GM12878 (cell line): ENCODE results near the gene FXYD4. TPM values are rescaled to one million over a fixed set of nuclear protein-coding genes. Genes with fewer than 3 reads are reported as not detected.

ENCODE experiments used
- ATAC-seq: fragments of 200-7000 bp; cut with Tn5 transposase; 3 replicates; pipeline ENCODE4 v1.9.1; 2020; ENCODE audit warnings: mild to moderate bottlenecking, moderate library complexity
- BruUV-seq: library from RNA; stranded (reverse); fragments of 400-500 nt; replicated peaks from 2 replicates; lab custom pipeline; 2021; lab: Mats Ljungman, UMichigan
- CTCF ChIA-PET: fragments of 300-600 bp; sonication (Branson Sonifier 250); formaldehyde crosslinking; extraction: SDS; loops from one replicate; lab custom pipeline; 2021; ENCODE audit warnings: inconsistent platforms; lab: Yijun Ruan, JAX
- POLR2A ChIA-PET: fragments of 350-600 bp; formaldehyde crosslinking; extraction: SDS; loops from one replicate; lab custom pipeline; 2021; ENCODE audit warnings: inconsistent platforms; lab: Charles Lee
- RAD21 ChIA-PET: fragments of 300-600 bp; sonication (Branson Sonifier 250); formaldehyde crosslinking; loops from one replicate; lab custom pipeline; 2023; ENCODE audit warnings: antibody characterized with exemption; ENCODE audit not compliant: unreplicated experiment; lab: Charles Lee
- SMC1A ChIA-PET: fragments of 300-600 bp; sonication (Branson Sonifier 250); formaldehyde crosslinking; loops from one replicate; lab custom pipeline; 2023; ENCODE audit not compliant: unreplicated experiment, uncharacterized antibody; lab: Charles Lee
- DNase-seq: peaks from one replicate; pipeline ENCODE4 v3.0.0-alpha.2; 2011; ENCODE audit warnings: low read depth, low spot score
- FAIRE-seq: peaks from 3 replicates; lab custom pipeline; 2011; peaks lifted over from hg19 to GRCh38; lab: Jason Lieb, UNC
- H2AFZ ChIP-seq: 2 replicates; pipeline ENCODE4 v1.6.0; 2011; ENCODE audit warnings: low read depth, low read length, control low read depth; ENCODE audit not compliant: control insufficient read depth
- H3K27ac ChIP-seq: 2 replicates; pipeline ENCODE4 v1.5.1; 2011; ENCODE audit warnings: control low read depth; ENCODE audit not compliant: control insufficient read depth, insufficient read depth
- H3K27me3 ChIP-seq, 2 experiments: replicated peaks in 1 of 2; 2 replicates each; pipeline versions ENCODE4 v1.6.0 to v1.6.1; 2011; ENCODE audit warnings: low read length in 1 of 2; ENCODE audit not compliant: control insufficient read depth in 2 of 2, insufficient read depth in 2 of 2
- H3K36me3 ChIP-seq, 2 experiments: 2 replicates each; pipeline ENCODE4 v1.5.1; 2011; ENCODE audit warnings: low read length in 1 of 2; ENCODE audit not compliant: control insufficient read depth in 2 of 2, insufficient read depth in 2 of 2
- H3K4me1 ChIP-seq: 2 replicates; pipeline ENCODE4 v1.6.1; 2011; ENCODE audit warnings: mild to moderate bottlenecking, low read length, moderate library complexity, mixed read lengths; ENCODE audit not compliant: control insufficient read depth, insufficient read depth
- H3K4me2 ChIP-seq: 2 replicates; pipeline ENCODE4 v1.6.0; 2011; ENCODE audit warnings: control low read depth; ENCODE audit not compliant: control insufficient read depth, insufficient read depth
- H3K4me3 ChIP-seq: fragments of 200-600 bp; sonication (generic); 2 replicates; pipeline ENCODE4 v1.5.1; 2016
- H3K79me2 ChIP-seq: 2 replicates; pipeline ENCODE4 v1.6.0; 2011; ENCODE audit warnings: low read length; ENCODE audit not compliant: control insufficient read depth, insufficient read depth
- H3K9ac ChIP-seq: 2 replicates; pipeline ENCODE4 v1.8.0; 2011; ENCODE audit warnings: low read length, control low read depth, mixed read lengths; ENCODE audit not compliant: control insufficient read depth, insufficient read depth
- H3K9me3 ChIP-seq: replicated peaks from 3 replicates; pipeline ENCODE4 v1.5.1; 2011; ENCODE audit warnings: mild to moderate bottlenecking, low read length; ENCODE audit not compliant: control insufficient read depth, insufficient read depth
- H4K20me1 ChIP-seq: 2 replicates; pipeline ENCODE4 v1.6.0; 2011; ENCODE audit not compliant: control insufficient read depth, insufficient read depth
- CBX5 ChIP-seq: sonication (generic); IDR thresholded peaks from 2 replicates; pipeline ENCODE4 v1.6.1; 2016; ENCODE audit warnings: low read depth, moderate library complexity, mild to moderate bottlenecking, inconsistent platforms
- GABPA ChIP-seq: IDR thresholded peaks from 2 replicates; pipeline ENCODE4 v1.6.1; 2014; ENCODE audit warnings: antibody characterized with exemption, low read depth, mild to moderate bottlenecking, inconsistent platforms
- IKZF1 ChIP-seq: fragments of 450-650 bp; conservative IDR thresholded peaks from 2 replicates; pipeline ENCODE4 v1.6.1; 2017; ENCODE audit warnings: antibody characterized with exemption, mild to moderate bottlenecking
- PAX8 ChIP-seq: fragments of 450-650 bp; IDR thresholded peaks from 2 replicates; pipeline ENCODE4 v1.6.1; 2017; ENCODE audit warnings: mild to moderate bottlenecking, moderate library complexity
- SP1 ChIP-seq: IDR thresholded peaks from one replicate; pipeline ENCODE4 v1.6.1; 2011; ENCODE audit warnings: low read depth, low read length
- SRF ChIP-seq, 2 experiments: IDR thresholded peaks; 2 replicates each; pipeline ENCODE4 v1.6.1; 2011; ENCODE audit warnings: low read depth in 2 of 2, low read length in 2 of 2, mild to moderate bottlenecking in 1 of 2, moderate library complexity in 1 of 2
- TCF12 ChIP-seq: IDR thresholded peaks from 2 replicates; pipeline ENCODE4 v1.6.1; 2011; ENCODE audit warnings: low read depth, mild to moderate bottlenecking, low read length
- ZNF207 ChIP-seq: fragments of 450-650 bp; IDR thresholded peaks from 2 replicates; pipeline ENCODE4 v1.6.1; 2014; ENCODE audit warnings: antibody characterized with exemption, mild to moderate bottlenecking, borderline replicate concordance
- ZNF217 ChIP-seq: fragments of 450-650 bp; IDR thresholded peaks from 2 replicates; pipeline ENCODE4 v1.6.1; 2017; ENCODE audit warnings: antibody characterized with exemption, mild to moderate bottlenecking
- WGBS: methylation state at CpG from one replicate; pipeline ENCODE4 v1.1.6; 2016; ENCODE audit warnings: low lambda C conversion rate; ENCODE audit not compliant: insufficient replicate concordance, insufficient coverage; ENCODE audit errors: missing lambda C conversion rate; 5-methylcytosine and 5-hydroxymethylcytosine counted together
- in situ Hi-C: fragments of 300-500 bp; cut with MboI; formaldehyde crosslinking; loops from 9 replicates; pipeline ENCODE4 v1.14.3; 2018; ENCODE audit warnings: mixed read lengths
- intact Hi-C: fragments of 100-400 bp; cut with micrococcal nuclease; formaldehyde crosslinking; loops from one replicate; pipeline ENCODE4 v1.14.2; 2022; ENCODE audit not compliant: unreplicated experiment
- polyA plus RNA-seq, 11 experiments: library from polyadenylated mRNA; depleted of rRNA in 4 of 11; unstranded in 6 of 11; stranded (reverse) in 5 of 11; fragments of >200 nt; fragmentation: Nextera tagmentation in 4 of 11; fragmentation: Illumina TruSeq in 1 of 11; extraction: Ambion mirVana in 4 of 11; extraction: Trizol in 1 of 11; gene quantifications; 1 replicate in 1 of 11; 2 replicates in 10 of 11; pipeline versions ENCODE4 v1.2.1 to v1.2.3, GENCODE V29; 2011 to 2016; ENCODE audit warnings: inconsistent platforms in 2 of 11, missing spikeins in 2 of 11, low read depth in 1 of 11
- total RNA-seq, 4 experiments: library from RNA; depleted of rRNA in 3 of 4; stranded (reverse); fragments of >200 nt in 3 of 4; fragmentation: Illumina TruSeq in 1 of 4; extraction: Trizol in 1 of 4; gene quantifications; 2 replicates each; pipeline versions ENCODE4 v1.2.1 to v1.2.3, GENCODE V29; 2013 to 2021
- TF ChIP-seq, protein P1 (sequence below): fragments of 450-650 bp; IDR thresholded peaks from 2 replicates; pipeline ENCODE4 v1.6.1; 2017; ENCODE audit warnings: mild to moderate bottlenecking, low read depth, inconsistent platforms; ENCODE audit not compliant: poor library complexity, severe bottlenecking
- TF ChIP-seq, protein P2 (sequence below): IDR thresholded peaks from 2 replicates; pipeline ENCODE4 v1.6.1; 2012; ENCODE audit warnings: mild to moderate bottlenecking, low read depth, low read length
- TF ChIP-seq, protein P3 (sequence below): fragments of 450-650 bp; IDR thresholded peaks from 2 replicates; pipeline ENCODE4 v1.6.1; 2016; ENCODE audit warnings: mild to moderate bottlenecking

Gene FXYD4
- total and polyA plus RNA-seq, 10 of the 15 experiments (the other 5 are each of a cell fraction or from before 2014, with no cell fraction given) = not detected

- no peak overlapping the region for H3K4me2 ChIP-seq
- ATAC-seq = no peak
- in situ Hi-C loops (loop anchor here (25.0 kb wide), 1 partner anchor 161 kb away; no protein-coding TSS in a partner anchor), intact Hi-C loops (no loop called here)
- SMC1A ChIA-PET = no interaction called here
- H3K27ac ChIP-seq = no peak overlapping the region
- no peaks in the 10 kb centered on the region; a peak in 1 of 4 replicates for H3K27me3 ChIP-seq
- CTCF ChIA-PET = no interaction called here
- H3K4me3 ChIP-seq = no peak overlapping the region
- POLR2A ChIA-PET = no interaction called here
- no peaks in the 10 kb centered on the region for H3K4me1 ChIP-seq
- no peak overlapping the region for H3K9ac ChIP-seq
- no TSS peak for BruUV-seq
- H2AFZ ChIP-seq = no peak overlapping the region
- TF ChIP-seq ZNF217 (no peak), CBX5 (no peak), IKZF1 (no peak), PAX8 (no peak), SP1 (no peak)
- H3K9me3 ChIP-seq = no peaks in the 10 kb centered on the region
- 0% methylated on average over 4 of the region's 5 CpGs for WGBS
- H3K79me2 ChIP-seq = no peaks in the 10 kb centered on the region
- RAD21 ChIA-PET = no interaction called here
- H4K20me1 ChIP-seq = no peaks in the 10 kb centered on the region
- DNase-seq = no peak
- no peak for FAIRE-seq
- no peaks in the 10 kb centered on the region for H3K36me3 ChIP-seq
Observed at GRCh38 chr10:43373461-43373860, 2.0 kb downstream of the FXYD4 start.

DNA sequence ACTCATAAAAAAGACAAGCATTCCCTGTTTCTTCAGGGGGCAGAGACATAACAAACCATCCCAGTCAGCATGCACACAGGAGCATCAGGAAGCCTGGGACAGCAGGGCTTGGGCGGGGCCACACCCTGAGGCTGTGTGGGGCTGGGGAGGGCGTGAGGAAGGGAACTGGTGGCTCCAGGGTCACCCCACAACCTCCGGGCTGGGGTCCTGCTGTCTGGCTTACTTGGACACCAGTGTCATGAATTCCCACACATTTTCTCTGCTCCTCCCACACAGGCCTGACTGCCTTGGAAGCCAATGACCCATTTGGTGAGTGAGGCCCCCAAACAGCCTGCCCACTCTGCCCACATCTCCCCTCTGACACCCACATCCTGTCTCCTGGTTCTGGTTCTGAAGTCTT is 2.8 kb downstream of the FXYD4 start:
- H3K9me3 ChIP-seq = no peaks in the 10 kb centered on the region
- DNase-seq = no peak
- H3K4me3 ChIP-seq = no peak overlapping the region
- H3K9ac ChIP-seq = no peak overlapping the region
- no peaks in the 10 kb centered on the region for H3K36me3 ChIP-seq
- no peaks in the 10 kb centered on the region for H3K79me2 ChIP-seq
- no peak for FAIRE-seq
- H3K4me1 ChIP-seq = no peaks in the 10 kb centered on the region
- in situ Hi-C loops (loop anchor here (25.0 kb wide), 1 partner anchor 162 kb away; no protein-coding TSS in a partner anchor), intact Hi-C loops (no loop called here)
- SMC1A ChIA-PET = no interaction called here
- no peak overlapping the region for H2AFZ ChIP-seq
- RAD21 ChIA-PET = no interaction called here
- WGBS = 12% methylated on average over 2 of the region's 3 CpGs
- POLR2A ChIA-PET = no interaction called here
- H3K4me2 ChIP-seq = no peak overlapping the region
- H4K20me1 ChIP-seq = no peaks in the 10 kb centered on the region
- no peaks in the 10 kb centered on the region; a peak in 1 of 4 replicates for H3K27me3 ChIP-seq
- H3K27ac ChIP-seq = no peak overlapping the region
- ATAC-seq = no peak
- CTCF ChIA-PET = no interaction called here
- no TSS peak for BruUV-seq
- no peak for TF ChIP-seq SRF (IDR thresholded peaks at IDR 0.05; ENCODE audit: low read depth in 2 of 2, low read length in 2 of 2)
- TF ChIP-seq, protein P1, sequence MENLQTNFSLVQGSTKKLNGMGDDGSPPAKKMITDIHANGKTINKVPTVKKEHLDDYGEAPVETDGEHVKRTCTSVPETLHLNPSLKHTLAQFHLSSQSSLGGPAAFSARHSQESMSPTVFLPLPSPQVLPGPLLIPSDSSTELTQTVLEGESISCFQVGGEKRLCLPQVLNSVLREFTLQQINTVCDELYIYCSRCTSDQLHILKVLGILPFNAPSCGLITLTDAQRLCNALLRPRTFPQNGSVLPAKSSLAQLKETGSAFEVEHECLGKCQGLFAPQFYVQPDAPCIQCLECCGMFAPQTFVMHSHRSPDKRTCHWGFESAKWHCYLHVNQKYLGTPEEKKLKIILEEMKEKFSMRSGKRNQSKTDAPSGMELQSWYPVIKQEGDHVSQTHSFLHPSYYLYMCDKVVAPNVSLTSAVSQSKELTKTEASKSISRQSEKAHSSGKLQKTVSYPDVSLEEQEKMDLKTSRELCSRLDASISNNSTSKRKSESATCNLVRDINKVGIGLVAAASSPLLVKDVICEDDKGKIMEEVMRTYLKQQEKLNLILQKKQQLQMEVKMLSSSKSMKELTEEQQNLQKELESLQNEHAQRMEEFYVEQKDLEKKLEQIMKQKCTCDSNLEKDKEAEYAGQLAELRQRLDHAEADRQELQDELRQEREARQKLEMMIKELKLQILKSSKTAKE = no peak
- TF ChIP-seq, protein P2, sequence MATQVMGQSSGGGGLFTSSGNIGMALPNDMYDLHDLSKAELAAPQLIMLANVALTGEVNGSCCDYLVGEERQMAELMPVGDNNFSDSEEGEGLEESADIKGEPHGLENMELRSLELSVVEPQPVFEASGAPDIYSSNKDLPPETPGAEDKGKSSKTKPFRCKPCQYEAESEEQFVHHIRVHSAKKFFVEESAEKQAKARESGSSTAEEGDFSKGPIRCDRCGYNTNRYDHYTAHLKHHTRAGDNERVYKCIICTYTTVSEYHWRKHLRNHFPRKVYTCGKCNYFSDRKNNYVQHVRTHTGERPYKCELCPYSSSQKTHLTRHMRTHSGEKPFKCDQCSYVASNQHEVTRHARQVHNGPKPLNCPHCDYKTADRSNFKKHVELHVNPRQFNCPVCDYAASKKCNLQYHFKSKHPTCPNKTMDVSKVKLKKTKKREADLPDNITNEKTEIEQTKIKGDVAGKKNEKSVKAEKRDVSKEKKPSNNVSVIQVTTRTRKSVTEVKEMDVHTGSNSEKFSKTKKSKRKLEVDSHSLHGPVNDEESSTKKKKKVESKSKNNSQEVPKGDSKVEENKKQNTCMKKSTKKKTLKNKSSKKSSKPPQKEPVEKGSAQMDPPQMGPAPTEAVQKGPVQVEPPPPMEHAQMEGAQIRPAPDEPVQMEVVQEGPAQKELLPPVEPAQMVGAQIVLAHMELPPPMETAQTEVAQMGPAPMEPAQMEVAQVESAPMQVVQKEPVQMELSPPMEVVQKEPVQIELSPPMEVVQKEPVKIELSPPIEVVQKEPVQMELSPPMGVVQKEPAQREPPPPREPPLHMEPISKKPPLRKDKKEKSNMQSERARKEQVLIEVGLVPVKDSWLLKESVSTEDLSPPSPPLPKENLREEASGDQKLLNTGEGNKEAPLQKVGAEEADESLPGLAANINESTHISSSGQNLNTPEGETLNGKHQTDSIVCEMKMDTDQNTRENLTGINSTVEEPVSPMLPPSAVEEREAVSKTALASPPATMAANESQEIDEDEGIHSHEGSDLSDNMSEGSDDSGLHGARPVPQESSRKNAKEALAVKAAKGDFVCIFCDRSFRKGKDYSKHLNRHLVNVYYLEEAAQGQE = no peak
- TF ChIP-seq TCF12 = no peak
- TF ChIP-seq GABPA = no peak
- TF ChIP-seq, protein P3, sequence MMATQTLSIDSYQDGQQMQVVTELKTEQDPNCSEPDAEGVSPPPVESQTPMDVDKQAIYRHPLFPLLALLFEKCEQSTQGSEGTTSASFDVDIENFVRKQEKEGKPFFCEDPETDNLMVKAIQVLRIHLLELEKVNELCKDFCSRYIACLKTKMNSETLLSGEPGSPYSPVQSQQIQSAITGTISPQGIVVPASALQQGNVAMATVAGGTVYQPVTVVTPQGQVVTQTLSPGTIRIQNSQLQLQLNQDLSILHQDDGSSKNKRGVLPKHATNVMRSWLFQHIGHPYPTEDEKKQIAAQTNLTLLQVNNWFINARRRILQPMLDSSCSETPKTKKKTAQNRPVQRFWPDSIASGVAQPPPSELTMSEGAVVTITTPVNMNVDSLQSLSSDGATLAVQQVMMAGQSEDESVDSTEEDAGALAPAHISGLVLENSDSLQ = no peak
- TF ChIP-seq ZNF207 = no peak
